ENCODE data around the gene CSN3. TPM values are rescaled to one million over a fixed set of nuclear protein-coding genes. Genes with fewer than 3 reads are reported as not detected.

Gene CSN3
- total RNA-seq, 2 donors from 2014 or later, result not detected

DNA sequence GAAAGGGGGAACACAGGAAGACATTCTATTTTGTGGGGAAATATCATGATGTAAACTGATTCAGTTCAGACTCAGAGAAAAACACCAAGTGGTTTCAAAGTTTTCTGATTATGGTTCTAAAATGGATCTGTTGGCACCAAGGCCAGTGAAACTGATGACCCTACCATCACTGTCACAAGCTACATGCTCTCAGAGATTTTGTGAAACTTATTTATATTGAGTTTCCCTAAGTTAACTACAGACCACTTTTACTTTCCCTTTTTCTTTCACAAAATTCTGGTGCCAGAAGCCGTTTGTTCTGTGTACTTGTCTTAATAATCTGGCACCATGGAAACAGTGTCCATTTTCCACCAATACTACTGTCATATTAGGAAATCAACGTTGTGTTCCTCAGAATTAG is 48.9 kb downstream of the CSN3 start:
- TF ChIP-seq, protein P1, sequence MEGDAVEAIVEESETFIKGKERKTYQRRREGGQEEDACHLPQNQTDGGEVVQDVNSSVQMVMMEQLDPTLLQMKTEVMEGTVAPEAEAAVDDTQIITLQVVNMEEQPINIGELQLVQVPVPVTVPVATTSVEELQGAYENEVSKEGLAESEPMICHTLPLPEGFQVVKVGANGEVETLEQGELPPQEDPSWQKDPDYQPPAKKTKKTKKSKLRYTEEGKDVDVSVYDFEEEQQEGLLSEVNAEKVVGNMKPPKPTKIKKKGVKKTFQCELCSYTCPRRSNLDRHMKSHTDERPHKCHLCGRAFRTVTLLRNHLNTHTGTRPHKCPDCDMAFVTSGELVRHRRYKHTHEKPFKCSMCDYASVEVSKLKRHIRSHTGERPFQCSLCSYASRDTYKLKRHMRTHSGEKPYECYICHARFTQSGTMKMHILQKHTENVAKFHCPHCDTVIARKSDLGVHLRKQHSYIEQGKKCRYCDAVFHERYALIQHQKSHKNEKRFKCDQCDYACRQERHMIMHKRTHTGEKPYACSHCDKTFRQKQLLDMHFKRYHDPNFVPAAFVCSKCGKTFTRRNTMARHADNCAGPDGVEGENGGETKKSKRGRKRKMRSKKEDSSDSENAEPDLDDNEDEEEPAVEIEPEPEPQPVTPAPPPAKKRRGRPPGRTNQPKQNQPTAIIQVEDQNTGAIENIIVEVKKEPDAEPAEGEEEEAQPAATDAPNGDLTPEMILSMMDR (IDR thresholded peaks at IDR 0.05), result no peak
- TF ChIP-seq POLR2A (IDR thresholded peaks at IDR 0.05) (no peak), POLR2AphosphoS5 (IDR thresholded peaks at IDR 0.05) (no peak)
- no peak overlapping the region for H3K4me3 ChIP-seq
- H3K36me3 ChIP-seq, result no peaks in the 10 kb centered on the region

GRCh38 chr4:70297576-70297975 is 55.2 kb downstream of the CSN3 start:
- no peak overlapping the region for H3K4me3 ChIP-seq
- no peaks in the 10 kb centered on the region for H3K36me3 ChIP-seq
- no peak for TF ChIP-seq POLR2AphosphoS5 (IDR thresholded peaks at IDR 0.05)
- TF ChIP-seq, protein P1 (IDR thresholded peaks at IDR 0.05), result no peak
- no peak for TF ChIP-seq POLR2A (IDR thresholded peaks at IDR 0.05)
- H3K27me3 ChIP-seq (replicated peaks; ENCODE audit: insufficient read depth), result no peaks in the 10 kb centered on the region
- no peak overlapping the region for H3K27ac ChIP-seq
- no peaks in the 10 kb centered on the region for H3K9me3 ChIP-seq
- DNase-seq (ENCODE audit: low spot score), result no peak
- no peaks in the 10 kb centered on the region for H3K4me1 ChIP-seq (replicated peaks)
- intact Hi-C loops (cut with DNase I), result no loop called here

More for the DNA sequence above, 48.9 kb downstream of the CSN3 start:
- intact Hi-C loops (cut with DNase I), result no loop called here
- 68% methylated on average over 2 of the region's 2 CpGs for WGBS
- DNase-seq (ENCODE audit: low spot score), result no peak
- H3K27me3 ChIP-seq (replicated peaks; ENCODE audit: insufficient read depth), result no peaks in the 10 kb centered on the region
- H3K27ac ChIP-seq, result no peak overlapping the region
- no peaks in the 10 kb centered on the region for H3K9me3 ChIP-seq
- no peaks in the 10 kb centered on the region for H3K4me1 ChIP-seq (replicated peaks)

DNA sequence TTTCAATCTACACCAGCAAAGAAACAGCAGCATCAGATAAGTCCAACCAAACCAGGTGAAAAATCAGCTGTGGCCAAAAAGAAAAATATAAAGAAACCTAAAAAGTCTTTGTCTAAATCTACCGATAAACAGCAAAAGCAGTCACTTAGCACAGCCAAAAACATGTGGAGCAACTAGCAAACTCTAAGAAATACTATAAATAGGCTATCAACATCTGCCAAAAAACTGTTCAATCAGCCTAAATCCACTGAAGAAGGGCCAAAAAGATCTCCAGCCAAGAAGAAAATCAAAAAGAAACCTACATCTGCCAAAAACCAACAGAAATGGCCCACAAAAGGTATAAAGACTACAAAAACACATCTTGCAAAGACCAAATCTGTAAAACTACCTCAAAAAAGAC is 55.7 kb downstream of the CSN3 start:
- intact Hi-C loops (cut with DNase I), result no loop called here
- H3K4me3 ChIP-seq, result no peak overlapping the region
- H3K4me1 ChIP-seq (replicated peaks), result no peaks in the 10 kb centered on the region
- no peaks in the 10 kb centered on the region for H3K9me3 ChIP-seq
- TF ChIP-seq, protein P1 (IDR thresholded peaks at IDR 0.05), result no peak
- TF ChIP-seq POLR2AphosphoS5 (IDR thresholded peaks at IDR 0.05), result no peak
- no peak for TF ChIP-seq POLR2A (IDR thresholded peaks at IDR 0.05)
- no peaks in the 10 kb centered on the region for H3K36me3 ChIP-seq
- no peaks in the 10 kb centered on the region for H3K27me3 ChIP-seq (replicated peaks; ENCODE audit: insufficient read depth)
- no peak for DNase-seq (ENCODE audit: low spot score)
- WGBS, result 21% methylated on average over 1 of the region's 1 CpG
- H3K27ac ChIP-seq, result no peak overlapping the region

DNA sequence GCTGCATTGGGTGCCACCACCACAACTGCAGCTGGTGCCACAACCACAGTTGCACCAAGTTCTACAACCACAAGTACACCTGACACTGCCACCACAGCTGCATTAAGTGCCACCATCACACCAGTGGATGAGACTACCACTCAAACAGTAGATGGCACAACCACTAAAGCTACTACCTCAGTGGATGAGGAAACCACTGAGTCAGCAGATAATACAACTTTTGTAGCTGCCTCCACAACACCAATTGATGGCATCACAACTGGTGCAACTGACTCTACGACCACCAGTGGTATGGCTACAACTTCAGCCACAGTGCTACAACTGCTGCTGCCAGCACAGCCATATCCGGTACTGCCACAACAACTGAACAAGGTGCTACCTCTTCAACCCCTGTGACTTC is 57.2 kb downstream of the CSN3 start:
- Histone ChIP-seq H3K4me3 (no peak overlapping the region), H3K9me3 (no peaks in the 10 kb centered on the region), H3K36me3 (no peaks in the 10 kb centered on the region), H3K4me1 (replicated peaks) (no peaks in the 10 kb centered on the region), H3K27me3 (replicated peaks; ENCODE audit: insufficient read depth) (no peaks in the 10 kb centered on the region), H3K27ac (no peak overlapping the region)
- intact Hi-C loops (cut with DNase I), result no loop called here
- TF ChIP-seq POLR2AphosphoS5 (IDR thresholded peaks at IDR 0.05), result no peak
- no peak for TF ChIP-seq POLR2A (IDR thresholded peaks at IDR 0.05)
- TF ChIP-seq, protein P1 (IDR thresholded peaks at IDR 0.05), result no peak
- no peak for DNase-seq (ENCODE audit: low spot score)
- WGBS, result 95% methylated on average over 2 of the region's 2 CpGs

GRCh38 chr4:70300215-70300614 is 57.8 kb downstream of the CSN3 start:
- no peak for DNase-seq (ENCODE audit: low spot score)
- no peaks in the 10 kb centered on the region for H3K9me3 ChIP-seq
- no peak overlapping the region for H3K27ac ChIP-seq
- H3K36me3 ChIP-seq, result no peaks in the 10 kb centered on the region
- TF ChIP-seq, protein P1 (IDR thresholded peaks at IDR 0.05), result no peak
- intact Hi-C loops (cut with DNase I), result no loop called here
- 97% methylated on average over 4 of the region's 4 CpGs for WGBS
- no peaks in the 10 kb centered on the region for H3K27me3 ChIP-seq (replicated peaks; ENCODE audit: insufficient read depth)
- no peak overlapping the region for H3K4me3 ChIP-seq
- H3K4me1 ChIP-seq (replicated peaks), result no peaks in the 10 kb centered on the region

Other genes with a start within 250 kb of the CSN3 start
- not detected for gene STATH, start 246.6 kb upstream of the CSN3 start, total RNA-seq
- not detected for gene HTN3, start 214.1 kb upstream of the CSN3 start, total RNA-seq
- gene HTN1, start 192.2 kb upstream of the CSN3 start, total RNA-seq, result not detected
- under 1 TPM in 1 of 2 donors, not detected in 1; 0.23 TPM for gene PRR27, start 88.4 kb upstream of the CSN3 start, total RNA-seq
- gene ODAM, start 46.9 kb upstream of the CSN3 start, total RNA-seq, result 1 to 10 TPM in 1 of 2 donors, not detected in 1; 2.8 TPM
- not detected for gene FDCSP, start 16.5 kb upstream of the CSN3 start, total RNA-seq
- gene CABS1, start 92.4 kb downstream of the CSN3 start, total RNA-seq, result 1 to 10 TPM in 1 of 2 donors, not detected in 1; 2.4 TPM
- not detected for gene SMR3A, start 118.2 kb downstream of the CSN3 start, total RNA-seq
- gene SMR3B, start 140.5 kb downstream of the CSN3 start, total RNA-seq, result not detected
- not detected for gene OPRPN, start 155.3 kb downstream of the CSN3 start, total RNA-seq
- gene MUC7, start 229.6 kb downstream of the CSN3 start, total RNA-seq, result not detected